NCI-H1694 treated with DMSO at 0.1 percent for 48 hours (cell line): ENCODE results near the gene FZD4.
"Not testable (repeated sequence)": the region's sequence is repeated elsewhere in the genome, so short reads cannot be mapped to it uniquely, and the experiment has no call there.

ENCODE experiments used
- DNase-seq: peaks from one replicate; lab custom pipeline; 2025; lab: John Stamatoyannopoulos, UW

The FZD4 gene

GRCh38 chr11:86955361-86956120, at the start of gene FZD4:
Gene FZD4, minus strand, starts transcription at chr11:86955395. Its CDS starts 310 bp downstream, at chr11:86955085.
- DNase-seq: peak; percentile 45

- DNase-seq: not testable (repeated sequence)
These were observed 49.1 kb upstream of the FZD4 start for GRCh38 chr11:87004281-87004680.

- no peak for DNase-seq
These were observed 47.7 kb upstream of the FZD4 start for GRCh38 chr11:87002918-87003317.

DNA sequence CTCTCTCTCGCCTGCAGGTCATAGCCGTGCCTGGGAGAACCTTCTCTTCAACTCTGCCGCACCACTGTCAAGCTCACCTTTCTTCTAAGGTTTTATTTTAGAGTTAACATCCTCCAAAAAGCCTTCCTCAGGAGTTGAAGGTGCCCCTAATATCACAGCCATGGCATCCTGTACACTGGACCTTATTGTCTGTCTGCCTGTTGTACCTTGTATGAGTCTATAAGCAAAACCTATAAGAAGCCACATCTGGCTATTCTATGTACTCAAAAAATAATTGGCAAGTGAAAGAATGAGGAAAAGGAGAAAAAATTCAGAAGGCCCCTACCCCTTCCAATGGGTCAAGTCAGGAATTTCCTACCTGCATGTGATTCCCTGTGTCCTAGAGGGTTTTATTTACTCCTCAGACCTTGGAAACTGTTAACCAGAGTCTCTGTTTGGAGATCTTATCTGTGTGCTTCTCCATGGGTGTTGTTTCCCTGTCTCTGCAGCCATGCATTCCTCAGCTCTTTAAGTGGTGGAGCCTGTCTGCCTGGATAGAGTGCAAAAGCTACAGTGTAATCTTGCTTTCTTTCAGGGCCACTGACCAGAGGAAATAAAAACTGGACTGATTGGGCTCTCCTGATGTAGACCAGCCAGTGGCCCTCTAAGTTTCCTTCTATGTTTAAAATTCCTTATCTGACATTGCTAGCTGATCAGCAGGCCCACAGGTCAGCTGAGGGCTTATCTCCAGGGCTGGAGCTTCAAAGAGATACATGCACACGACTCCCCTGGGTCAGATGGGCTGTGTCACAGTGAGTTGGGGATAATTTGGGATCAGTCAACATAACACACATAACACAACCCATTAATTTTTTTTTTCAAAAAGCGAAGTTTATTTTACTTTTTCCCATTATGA, 44.9 kb upstream of the FZD4 start:
- DNase-seq: no peak

- no peak for DNase-seq
These were observed 44.2 kb upstream of the FZD4 start for GRCh38 chr11:86999388-86999787.

DNA sequence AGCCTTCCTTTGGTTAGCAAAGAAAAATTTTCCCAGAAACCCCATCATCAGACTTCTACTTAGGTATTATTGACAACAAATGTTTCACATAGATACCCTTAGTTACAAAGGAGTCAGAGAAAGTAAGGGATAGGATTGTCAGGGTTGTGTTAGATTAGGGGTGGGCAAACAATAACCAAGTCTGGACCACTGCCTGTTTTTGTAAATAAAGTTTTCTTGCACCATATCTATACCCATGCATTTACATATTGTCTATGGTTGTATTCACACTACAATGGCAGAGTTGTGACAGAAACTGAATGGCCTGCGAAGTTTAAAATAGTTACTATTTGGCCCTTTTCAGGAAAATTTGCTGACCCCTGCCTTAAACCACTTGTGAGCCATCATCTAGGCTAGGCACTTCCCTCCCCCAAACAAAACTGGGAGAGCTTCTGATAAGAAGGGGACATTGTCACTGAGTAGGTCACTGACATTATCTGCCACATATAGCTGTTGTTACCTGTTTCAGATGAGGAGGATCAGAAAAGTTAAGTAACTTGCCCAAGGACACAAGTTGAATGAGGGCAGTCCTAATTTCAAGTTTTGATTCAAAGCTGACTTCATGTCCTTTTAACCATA, 41.9 kb upstream of the FZD4 start:
- DNase-seq: no peak

DNA sequence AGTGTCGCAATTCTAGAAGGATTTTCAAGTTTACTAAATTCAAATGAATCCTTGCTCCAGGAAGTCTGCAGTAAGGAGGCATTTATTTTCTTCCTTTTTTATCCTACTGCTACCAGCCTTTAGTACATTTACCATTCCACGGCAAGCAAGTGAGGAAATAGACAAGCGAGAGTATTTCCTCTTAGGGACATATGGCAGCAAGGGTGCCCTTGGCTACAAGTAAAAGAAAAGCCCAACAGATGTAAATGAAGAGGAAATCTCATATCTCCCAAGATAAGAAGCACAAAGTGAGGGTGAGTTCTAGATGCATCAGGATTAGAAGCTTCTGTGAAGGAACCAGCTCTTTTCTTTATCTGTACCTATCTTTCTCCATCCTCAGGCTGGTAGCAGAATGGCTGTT, 37.8 kb upstream of the FZD4 start:
- DNase-seq: no peak

DNA sequence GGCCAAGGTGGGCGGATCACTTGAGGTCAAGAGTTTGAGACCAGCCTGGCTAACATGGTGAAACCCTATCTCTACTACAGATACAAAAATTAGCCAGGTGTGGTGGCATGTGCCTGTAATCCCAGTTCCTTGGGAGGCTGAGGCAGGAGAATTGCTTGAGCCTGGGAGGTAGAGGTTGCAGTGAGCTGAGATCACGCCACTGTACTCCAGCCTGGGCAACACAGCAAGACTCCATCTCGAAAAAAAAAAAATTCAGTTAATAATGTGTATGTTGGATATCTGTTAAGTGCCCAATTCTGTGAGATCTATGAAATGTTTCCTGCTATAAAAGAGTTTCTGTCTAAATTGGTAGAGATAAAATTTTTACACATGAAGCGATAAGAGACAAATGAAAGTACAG, 37.1 kb upstream of the FZD4 start:
- DNase-seq: not testable (repeated sequence)

DNA sequence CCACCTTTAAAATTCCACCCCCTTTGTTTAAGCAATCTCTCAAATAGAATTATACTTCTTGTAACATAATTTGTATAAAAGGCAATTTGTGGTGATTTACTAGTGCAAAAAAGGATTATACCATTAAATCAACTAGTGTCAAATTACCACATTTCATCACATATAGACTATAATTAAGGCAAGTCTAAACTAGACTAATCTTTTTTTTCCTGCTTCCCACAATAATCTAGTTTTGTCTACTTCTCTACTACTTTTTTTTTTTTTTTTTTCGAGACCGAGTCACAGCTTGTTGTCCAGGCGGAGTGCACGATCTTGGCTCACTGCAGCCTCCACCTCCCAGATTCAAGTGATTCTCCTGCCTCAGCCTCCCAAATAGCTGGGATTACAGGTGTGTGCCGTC, 36.1 kb upstream of the FZD4 start:
- DNase-seq: no peak

- DNase-seq: no peak
These were observed 35.3 kb upstream of the FZD4 start for GRCh38 chr11:86990515-86990914.

DNA sequence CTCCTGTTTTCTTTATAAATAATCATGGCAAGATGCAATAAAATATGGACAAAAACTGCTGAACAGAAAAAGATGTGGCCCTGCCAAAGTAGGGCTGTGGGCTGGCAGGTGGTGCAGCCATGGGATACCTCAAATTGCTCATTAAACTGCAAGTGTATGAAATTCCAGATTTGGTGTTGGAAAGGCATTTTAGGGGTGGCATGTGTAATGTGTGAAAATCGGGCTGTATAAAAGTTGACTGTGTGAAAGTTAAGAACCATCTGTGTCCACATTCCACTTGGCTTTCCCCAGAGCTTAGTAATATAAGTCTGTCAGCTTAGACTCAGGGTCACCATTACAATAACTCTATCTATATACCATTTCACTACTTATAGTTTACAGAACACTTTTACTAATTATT, 34.8 kb upstream of the FZD4 start:
- DNase-seq: no peak

DNA sequence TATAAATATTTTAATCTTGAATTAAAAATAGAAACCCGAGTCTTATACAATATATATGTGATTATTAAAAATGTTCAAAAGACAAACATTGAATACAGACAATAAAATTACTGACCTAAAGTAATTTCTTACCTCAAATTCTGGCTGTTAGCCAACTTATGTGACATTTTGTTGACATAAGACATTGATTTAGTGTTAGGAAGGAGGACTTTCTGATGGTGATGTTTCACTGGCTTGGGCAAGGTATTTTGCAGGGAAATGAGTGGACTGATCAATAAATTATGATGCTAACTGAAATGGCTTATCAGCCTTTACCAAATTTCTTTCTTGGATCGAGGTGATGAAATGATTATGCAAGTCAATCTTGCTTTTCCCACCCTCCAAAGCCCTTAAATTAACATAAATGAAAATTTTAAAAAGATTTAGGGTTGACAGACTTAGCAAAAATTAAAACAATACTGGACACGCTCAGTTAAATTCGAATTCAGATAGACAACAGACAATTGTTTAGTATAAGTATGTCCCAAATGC, 33.2 kb upstream of the FZD4 start:
- DNase-seq: no peak

DNA sequence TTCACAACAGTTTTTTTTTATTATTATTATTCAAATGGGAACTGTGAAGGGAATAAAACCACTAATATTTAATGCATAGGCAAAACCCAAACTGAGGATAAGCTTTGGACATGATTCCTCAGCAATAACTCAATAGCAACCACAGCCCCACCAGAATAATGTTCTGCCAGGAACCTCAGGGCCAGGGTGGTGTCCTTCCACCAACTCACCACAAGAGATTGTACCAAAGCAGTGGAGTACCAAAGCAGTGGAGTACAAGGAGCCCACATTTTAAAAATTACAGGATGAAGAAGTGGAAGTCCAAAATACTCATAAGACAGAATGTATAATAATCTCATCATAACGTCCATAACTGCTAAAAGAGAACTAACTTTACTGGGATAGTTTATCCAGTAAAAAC, 32.5 kb upstream of the FZD4 start:
- DNase-seq: no peak

DNA sequence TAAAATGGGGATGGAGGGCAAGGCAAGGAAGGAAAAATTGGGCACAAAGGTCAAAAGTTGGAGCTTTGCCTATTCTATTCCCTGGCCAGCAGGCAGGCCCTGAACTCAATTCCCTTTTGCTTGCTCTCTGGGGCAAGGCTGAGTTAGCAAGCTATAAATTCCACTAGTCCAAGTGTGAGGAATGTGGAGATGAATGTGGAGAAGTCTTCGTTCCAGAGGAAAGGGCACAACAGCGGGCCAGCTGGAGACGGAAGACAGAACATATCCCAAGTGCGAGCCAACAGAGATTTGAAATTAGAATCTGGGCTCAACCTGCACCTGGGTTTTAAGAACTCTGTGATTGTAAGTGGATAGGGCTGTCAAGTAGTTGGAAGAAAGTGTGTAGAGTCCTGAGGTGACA, 29.5 kb upstream of the FZD4 start:
- DNase-seq: no peak

- DNase-seq: no peak
These were observed 27.9 kb upstream of the FZD4 start for GRCh38 chr11:86983021-86983488.

- DNase-seq: no peak
These were observed 26.8 kb upstream of the FZD4 start for GRCh38 chr11:86981777-86982540.

DNA sequence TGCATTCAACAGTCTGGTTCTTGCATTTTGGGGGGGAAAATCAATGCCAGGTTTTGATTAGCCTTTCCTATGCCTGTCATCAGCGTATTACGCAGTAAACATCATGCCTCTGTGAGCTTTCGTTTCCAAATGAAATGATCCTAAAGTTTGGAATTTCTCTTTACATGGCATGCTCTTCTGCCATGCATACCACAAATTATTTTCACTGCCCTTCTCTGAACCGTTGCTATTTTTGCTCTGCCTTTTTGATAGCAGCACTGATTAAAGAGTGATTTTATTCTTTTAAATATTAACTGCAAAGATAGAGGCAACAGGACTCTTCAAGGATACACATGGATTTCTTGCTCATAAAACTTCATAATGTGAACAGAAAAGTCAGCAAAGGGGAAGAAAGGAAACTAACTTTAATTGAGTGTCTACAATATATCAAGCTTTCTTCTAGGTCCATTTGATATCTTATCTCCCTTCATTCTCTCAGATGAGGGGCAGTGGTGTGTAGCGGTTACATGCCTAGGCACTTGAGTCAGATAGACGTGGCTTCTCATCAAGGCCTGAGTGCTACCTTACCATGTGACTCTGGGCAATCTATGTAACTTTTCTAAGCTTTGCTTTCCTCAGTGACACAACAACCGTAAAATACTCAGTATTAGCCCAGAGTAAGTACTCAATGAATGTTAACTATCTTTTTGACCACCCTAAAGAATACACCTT, 25.0 kb upstream of the FZD4 start:
- no peak for DNase-seq

GRCh38 chr11:86978756-86979608, 23.8 kb upstream of the FZD4 start:
- peak; percentile 5 for DNase-seq

DNA sequence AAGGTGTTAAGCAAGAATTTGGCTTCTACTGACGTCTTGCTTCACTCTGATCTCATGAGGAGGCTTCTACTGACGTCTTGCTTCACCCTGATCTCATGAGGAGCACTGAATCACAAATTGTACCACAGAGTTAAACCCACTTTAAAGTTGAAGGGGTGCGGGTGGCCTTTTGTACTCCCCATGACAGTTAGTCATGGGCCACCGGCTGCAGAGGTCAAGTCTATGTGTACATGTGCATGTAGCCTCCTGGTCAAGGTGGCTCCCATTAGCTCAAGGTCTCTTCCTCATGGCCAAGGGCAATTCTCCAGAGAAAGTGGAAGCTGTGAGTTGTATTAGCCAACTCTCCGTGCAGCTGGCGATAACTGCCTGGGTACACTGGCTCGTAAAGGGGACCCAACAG, 23.1 kb upstream of the FZD4 start:
- no peak for DNase-seq

DNA sequence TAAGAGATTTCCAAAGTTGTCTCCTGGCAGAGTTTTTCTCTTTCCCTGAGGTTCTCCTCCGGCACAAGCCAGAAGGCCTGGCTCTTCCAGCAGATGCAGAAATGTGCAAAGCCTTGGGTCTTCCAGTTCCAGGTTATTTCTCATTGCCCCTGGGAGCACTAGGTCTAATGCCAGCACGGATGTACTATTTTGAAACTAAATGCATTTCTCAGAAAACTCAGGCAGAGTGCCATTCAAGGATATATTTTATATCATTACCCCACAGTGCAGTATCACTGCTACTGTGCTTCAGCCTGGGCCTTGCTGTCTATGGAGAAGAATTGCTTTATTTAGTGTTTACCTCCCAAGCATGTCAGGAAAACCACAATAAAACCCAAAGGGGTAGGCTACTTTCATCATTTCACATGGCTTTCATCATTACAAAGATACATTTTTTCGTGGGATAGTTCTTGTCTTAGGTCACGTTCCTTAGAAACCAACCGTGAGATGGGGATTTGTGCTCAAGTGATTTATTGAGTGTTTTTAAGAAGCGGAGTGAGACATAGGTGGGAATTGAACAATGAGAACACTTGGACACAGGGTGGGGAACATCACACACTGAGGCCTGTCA, 22.4 kb upstream of the FZD4 start:
- no peak for DNase-seq
